H1 (cell line): ENCODE data around the gene SLC6A2. TPM values are rescaled to one million over a fixed set of nuclear protein-coding genes. Genes with fewer than 3 reads are reported as not detected.

Experiments used
- CTCF ChIA-PET: fragments of 300-600 bp; sonication (Branson Sonifier 250); formaldehyde crosslinking; loops from one replicate; lab custom pipeline; 2021; ENCODE audit not compliant: partially characterized antibody; lab: Charles Lee
- POLR2A ChIA-PET: fragments of 300-600 bp; sonication (Branson Sonifier 250); formaldehyde crosslinking; loops from one replicate; lab custom pipeline; 2021; ENCODE audit warnings: inconsistent platforms; ENCODE audit not compliant: partially characterized antibody; lab: Charles Lee
- DNase-seq, 2 experiments: peaks; one replicate each; pipeline versions ENCODE4 v3.0.0 to v3.0.0-alpha.2; 2010 to 2022; ENCODE audit warnings: low spot score in 2 of 2, low read depth in 1 of 2, mixed read lengths in 1 of 2
- FAIRE-seq: peaks from 2 replicates; lab custom pipeline; 2011; peaks lifted over from hg19 to GRCh38; lab: Jason Lieb, UNC
- H2AFZ ChIP-seq: 2 replicates; pipeline ENCODE4 v1.8.1; 2012; ENCODE audit warnings: low read length, inconsistent platforms
- H2AK5ac ChIP-seq: 2 replicates; pipeline ENCODE4 v1.6.1; 2013; ENCODE audit warnings: low read depth, low read length
- H2BK120ac ChIP-seq: replicated peaks from 2 replicates; pipeline ENCODE3; 2013; ENCODE audit warnings: low read depth, low read length, inconsistent platforms
- H2BK12ac ChIP-seq: 2 replicates; pipeline ENCODE4 v1.6.1; 2013; ENCODE audit warnings: low read depth, low read length
- H2BK15ac ChIP-seq: 2 replicates; pipeline ENCODE4 v1.6.1; 2013; ENCODE audit warnings: low read length
- H2BK20ac ChIP-seq: 2 replicates; pipeline ENCODE4 v1.6.1; 2013; ENCODE audit warnings: low read length
- H2BK5ac ChIP-seq: 2 replicates; pipeline ENCODE4 v1.6.1; 2013; ENCODE audit warnings: low read depth, low read length
- H3K14ac ChIP-seq: 2 replicates; pipeline ENCODE4 v1.6.1; 2013; ENCODE audit warnings: inconsistent platforms; ENCODE audit not compliant: insufficient read length
- H3K18ac ChIP-seq: 2 replicates; pipeline ENCODE4 v1.6.1; 2013; ENCODE audit warnings: low read length; ENCODE audit errors: extremely low read depth
- H3K23ac ChIP-seq: 2 replicates; pipeline ENCODE4 v1.6.1; 2013; ENCODE audit warnings: inconsistent platforms; ENCODE audit not compliant: insufficient read length
- H3K23me2 ChIP-seq: 2 replicates; pipeline ENCODE4 v1.6.1; 2013; ENCODE audit warnings: low read depth, low read length
- H3K27ac ChIP-seq: 2 replicates; pipeline ENCODE4 v1.6.1; 2011; ENCODE audit warnings: low read depth, low read length, inconsistent platforms
- H3K27me3 ChIP-seq, 4 experiments: replicated peaks in 1 of 4; 1 replicate in 1 of 4; 2 replicates in 3 of 4; pipeline versions ENCODE4 v1.6.1 to v1.8.1; 2011 to 2013; ENCODE audit warnings: low read length in 3 of 4, mild to moderate bottlenecking in 3 of 4, inconsistent platforms in 2 of 4, mixed read lengths in 2 of 4, moderate library complexity in 1 of 4; ENCODE audit not compliant: control insufficient read depth in 3 of 4, insufficient read depth in 3 of 4; ENCODE audit errors: extremely low read depth in 1 of 4
- H3K36me3 ChIP-seq, 4 experiments: 2 replicates each; pipeline versions ENCODE4 v1.6.1 to v1.8.1; 2011 to 2013; ENCODE audit warnings: mild to moderate bottlenecking in 4 of 4, low read length in 3 of 4, moderate library complexity in 2 of 4, control low read depth in 1 of 4, inconsistent platforms in 1 of 4; ENCODE audit not compliant: insufficient read depth in 4 of 4, control insufficient read depth in 2 of 4
- H3K4ac ChIP-seq: replicated peaks from 2 replicates; pipeline ENCODE3; 2013; ENCODE audit warnings: low read length, low read depth, mixed read lengths, inconsistent platforms; ENCODE audit not compliant: insufficient read length
- H3K4me1 ChIP-seq, 4 experiments: replicated peaks in 1 of 4; 1 replicate in 1 of 4; 2 replicates in 3 of 4; pipeline versions ENCODE4 v1.6.1 to v1.8.1; 2011 to 2013; ENCODE audit warnings: low read length in 3 of 4, inconsistent platforms in 2 of 4, mixed read lengths in 1 of 4; ENCODE audit not compliant: insufficient read depth in 4 of 4, control insufficient read depth in 3 of 4
- H3K4me2 ChIP-seq, 2 experiments: 2 replicates each; pipeline versions ENCODE4 v1.6.1 to v1.8.1; 2011 to 2013; ENCODE audit warnings: low read depth in 2 of 2, low read length in 2 of 2, control low read depth in 1 of 2, inconsistent platforms in 1 of 2, mild to moderate bottlenecking in 1 of 2; ENCODE audit not compliant: insufficient read depth in 1 of 2
- H3K4me3 ChIP-seq, 4 experiments: fragments of 200-600, 300-600 bp in 1 of 4; sonication (generic), shearing (Covaris generic), sonication (Bioruptor Twin) in 1 of 4; 2 replicates each; pipeline versions ENCODE4 v1.5.1 to v1.8.1; 2011 to 2016; ENCODE audit warnings: low read length in 4 of 4, low read depth in 3 of 4, control low read depth in 2 of 4, inconsistent platforms in 2 of 4, mild to moderate bottlenecking in 2 of 4, mixed read lengths in 1 of 4, moderate library complexity in 1 of 4; ENCODE audit not compliant: insufficient read depth in 2 of 4; ENCODE audit errors: extremely low read depth in 1 of 4
- H3K56ac ChIP-seq: replicated peaks from 2 replicates; pipeline ENCODE3; 2013; ENCODE audit warnings: low read depth, mild to moderate bottlenecking, mixed read lengths, low read length, inconsistent platforms; ENCODE audit not compliant: insufficient read length
- H3K79me1 ChIP-seq: 2 replicates; pipeline ENCODE4 v1.6.1; 2013; ENCODE audit warnings: low read depth, low read length, control low read depth
- H3K79me2 ChIP-seq, 2 experiments: 2 replicates each; pipeline versions ENCODE4 v1.6.1 to v1.8.1; 2012 to 2013; ENCODE audit warnings: low read length in 2 of 2, mild to moderate bottlenecking in 2 of 2, inconsistent platforms in 1 of 2; ENCODE audit not compliant: insufficient read depth in 2 of 2, control insufficient read depth in 1 of 2
- H3K9ac ChIP-seq, 4 experiments: replicated peaks in 1 of 4; 1 replicate in 1 of 4; 2 replicates in 3 of 4; pipeline versions ENCODE4 v1.6.1 to v1.8.1; 2011 to 2013; ENCODE audit warnings: low read depth in 3 of 4, low read length in 3 of 4, control low read depth in 2 of 4, mild to moderate bottlenecking in 2 of 4, moderate library complexity in 2 of 4, inconsistent platforms in 1 of 4; ENCODE audit errors: extremely low read depth in 1 of 4
- H3K9me3 ChIP-seq, 2 experiments: 2 replicates each; pipeline versions ENCODE4 v1.6.1 to v1.8.1; 2012 to 2013; ENCODE audit warnings: mild to moderate bottlenecking in 2 of 2, moderate library complexity in 2 of 2, control low read depth in 1 of 2, inconsistent platforms in 1 of 2, low read depth in 1 of 2, low read length in 1 of 2, mixed read lengths in 1 of 2; ENCODE audit not compliant: insufficient read depth in 2 of 2
- H4K20me1 ChIP-seq, 2 experiments: replicated peaks in 1 of 2; 2 replicates each; pipeline versions ENCODE3 to v1.8.1; 2011 to 2013; ENCODE audit warnings: inconsistent platforms in 2 of 2, low read length in 2 of 2, mild to moderate bottlenecking in 1 of 2; ENCODE audit not compliant: insufficient read depth in 2 of 2, control insufficient read depth in 1 of 2
- H4K5ac ChIP-seq: 2 replicates; pipeline ENCODE4 v1.6.1; 2013; ENCODE audit warnings: low read length, low read depth, mixed read lengths, inconsistent platforms; ENCODE audit not compliant: insufficient read length
- H4K8ac ChIP-seq: 2 replicates; pipeline ENCODE4 v1.8.0; 2013; ENCODE audit warnings: mild to moderate bottlenecking, moderate library complexity, low read length, inconsistent platforms; ENCODE audit not compliant: insufficient read depth; ENCODE audit errors: extremely low read depth
- H4K91ac ChIP-seq: replicated peaks from 2 replicates; pipeline ENCODE3; 2013; ENCODE audit warnings: low read length, mixed read lengths, inconsistent platforms; ENCODE audit not compliant: insufficient read length
- JUN ChIP-seq: IDR thresholded peaks from 2 replicates; pipeline ENCODE4 v1.6.1; 2011; ENCODE audit warnings: low read depth, mild to moderate bottlenecking, improper control_type of control experiment, low read length
- ZNF274 ChIP-seq: IDR thresholded peaks from 2 replicates; pipeline ENCODE4 v1.7.0; 2012; ENCODE audit warnings: low read length, borderline replicate concordance; ENCODE audit errors: extremely low read depth
- polyA plus RNA-seq, 7 experiments: library from polyadenylated mRNA; depleted of rRNA in 3 of 7; stranded (reverse) in 5 of 7; unstranded in 2 of 7; fragments of >200 nt in 5 of 7; fragments of 200-250 nt in 2 of 7; gene quantifications; 1 replicate in 5 of 7; 2 replicates in 1 of 7; 4 replicates in 1 of 7; pipeline versions ENCODE4 v1.2.1 to v1.2.3, GENCODE V29; 2011 to 2013; ENCODE audit warnings: missing spikeins in 2 of 7, mixed read lengths in 2 of 7
- total RNA-seq: library from RNA; stranded (reverse); fragmentation: NEBNext Ultra II Directional; extraction: Animal tissue kit (Norgen Biotek cat#: 25700); gene quantifications from 2 replicates; pipeline ENCODE4 v1.2.1, GENCODE V29; 2021

Gene SLC6A2
- total and polyA plus RNA-seq, 2 of the 8 experiments (the other 6 are each of a cell fraction or from before 2014, with no cell fraction given) = 0.35 TPM; not detected in 1

DNA sequence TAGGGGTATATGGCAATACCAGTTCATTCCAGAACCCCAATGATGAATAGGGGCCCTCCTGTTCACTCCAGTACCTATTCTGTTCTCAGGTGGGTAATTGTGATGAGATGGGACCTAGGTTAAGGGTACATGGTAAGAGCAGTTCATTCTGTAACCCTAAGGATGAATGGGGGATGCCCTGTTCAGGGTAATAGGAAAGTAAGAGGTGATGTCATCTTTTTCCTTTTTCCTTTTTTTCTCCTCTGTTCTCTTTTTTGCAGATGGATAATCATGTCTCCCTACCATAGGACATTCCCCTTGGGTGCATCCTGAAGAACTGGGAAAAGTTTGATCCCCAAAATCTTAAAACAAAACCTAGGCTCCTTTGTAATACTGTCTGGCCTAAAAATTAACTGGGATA is 25.0 kb upstream of the SLC6A2 start:
- H3K9me3 ChIP-seq = peaks cover 20 to 23% of the 10 kb centered on the region in 2 experiments
- ChIA-PET CTCF (interaction anchor here (0.7 to 1.8 kb wide), 3 partner anchors 8 to 145 kb away, joined by 3 to 5 read pairs (median 3); no protein-coding TSS in a partner anchor), POLR2A (no interaction called here)
- no peak overlapping the region for H3K23ac ChIP-seq
- H4K91ac ChIP-seq = no peak overlapping the region
- H3K4me3 ChIP-seq = no peak overlapping the region
- no peaks in the 10 kb centered on the region for H3K36me3 ChIP-seq
- H2AK5ac ChIP-seq = no peak overlapping the region
- peaks cover 0 to 3% (median 0%) of the 10 kb centered on the region in 4 experiments; a peak in 1 of 7 replicates for H3K4me1 ChIP-seq
- H2BK120ac ChIP-seq = no peak overlapping the region
- no peak overlapping the region for H2BK5ac ChIP-seq
- no peaks in the 10 kb centered on the region for H4K20me1 ChIP-seq
- no peak overlapping the region for H4K5ac ChIP-seq
- H3K4ac ChIP-seq = no peak overlapping the region
- H2BK15ac ChIP-seq = no peak overlapping the region
- H3K27ac ChIP-seq = no peak overlapping the region
- no peaks in the 10 kb centered on the region; a peak in 1 of 7 replicates for H3K27me3 ChIP-seq
- H3K14ac ChIP-seq = no peak overlapping the region
- no peaks in the 10 kb centered on the region for H3K79me1 ChIP-seq
- H2BK20ac ChIP-seq = no peak overlapping the region
- no peak overlapping the region for H2BK12ac ChIP-seq
- DNase-seq (no peak), FAIRE-seq (no peak)
- no peak overlapping the region for H4K8ac ChIP-seq
- no peak overlapping the region for H3K9ac ChIP-seq
- H3K18ac ChIP-seq = no peak overlapping the region
- no peak for TF ChIP-seq ZNF274
- no peak for TF ChIP-seq JUN
- H3K79me2 ChIP-seq = no peaks in the 10 kb centered on the region
- no peak overlapping the region for H2AFZ ChIP-seq
- H3K4me2 ChIP-seq = no peak overlapping the region
- no peaks in the 10 kb centered on the region for H3K23me2 ChIP-seq
- H3K56ac ChIP-seq = no peak overlapping the region
